Measurements from ENCODE around the gene DOCK7. TPM values are rescaled to one million over a fixed set of nuclear protein-coding genes. Genes with fewer than 3 reads are reported as not detected.
A peak's percentile ranks its signal among the peaks of the same experiment; 100 is the strongest.

DOCK7 gene
- total and polyA plus RNA-seq, 2 of the 13 experiments (the other 11 are each of a cell fraction or from before 2014, with no cell fraction given) = 45.7 to 67.2 TPM

GRCh38 chr1:62436039-62436465, 252.1 kb downstream of the DOCK7 start (continued):
- TF ChIP-seq ZNF12 (CRISPR knock-in tag; IDR thresholded peaks at IDR 0.05) (peak; percentile 8; the same call in 1 of the 2 replicates), HOXA7 (CRISPR knock-in tag; IDR thresholded peaks at IDR 0.05) (no peak), KLF12 (CRISPR knock-in tag; IDR thresholded peaks at IDR 0.05; ENCODE audit: borderline replicate concordance) (peak; percentile 77; the same call in 1 of the 2 replicates), ZKSCAN8 (CRISPR knock-in tag; IDR thresholded peaks at IDR 0.05; ENCODE audit: borderline replicate concordance) (no peak), SAP130 (CRISPR knock-in tag; IDR thresholded peaks at IDR 0.05; ENCODE audit: low read depth) (peak; percentile 34), SATB2 (CRISPR knock-in tag; IDR thresholded peaks at IDR 0.05) (peak; percentile 83; the same call in 1 of the 2 replicates), DDIT3 (CRISPR knock-in tag; IDR thresholded peaks at IDR 0.05) (no peak), ZBTB25 (CRISPR knock-in tag; IDR thresholded peaks at IDR 0.05) (0 out of 2 replicates have a peak, but pooled peaks have one; percentile 2), DPF2 (CRISPR knock-in tag; IDR thresholded peaks at IDR 0.05; ENCODE audit: borderline replicate concordance, low read depth) (no peak), ZMAT5 (CRISPR knock-in tag; IDR thresholded peaks at IDR 0.05; ENCODE audit: borderline replicate concordance, low read depth) (no peak), MIER2 (CRISPR knock-in tag; IDR thresholded peaks at IDR 0.05) (peak; percentile 12; the same call in 1 of the 2 replicates), FIP1L1 (IDR thresholded peaks at IDR 0.05; ENCODE audit: borderline replicate concordance, insufficient read depth, low read depth, low read length) (no peak), ZFP37 (CRISPR knock-in tag; IDR thresholded peaks at IDR 0.05; ENCODE audit: borderline replicate concordance) (peak; percentile 57; the same call in 1 of the 2 replicates), YY1 (IDR thresholded peaks at IDR 0.05; ENCODE audit: insufficient read depth, insufficient replicate concordance, low read depth, low read length) (peak; percentile 97), EZH2 (conservative IDR thresholded peaks at IDR 0.05; ENCODE audit: low read depth, low read length) (no peak), ZNF33B (CRISPR knock-in tag; IDR thresholded peaks at IDR 0.05) (no peak), ZFP91 (CRISPR knock-in tag; IDR thresholded peaks at IDR 0.05; ENCODE audit: borderline replicate concordance) (peak; percentile 17; the same call in 1 of the 2 replicates), ZNF547 (CRISPR knock-in tag; IDR thresholded peaks at IDR 0.05) (no peak), CSRNP1 (CRISPR knock-in tag; IDR thresholded peaks at IDR 0.05) (no peak), BRCA1 (CRISPR knock-in tag; IDR thresholded peaks at IDR 0.05) (no peak), IRF1 (CRISPR knock-in tag; IDR thresholded peaks at IDR 0.05; ENCODE audit: low read depth) (no peak), DMAP1 (CRISPR knock-in tag; IDR thresholded peaks at IDR 0.05) (no peak; the same call in 1 of the 2 replicates), ZNF383 (CRISPR knock-in tag; IDR thresholded peaks at IDR 0.05; ENCODE audit: borderline replicate concordance) (no peak), RBM22 (optimal IDR thresholded peaks at IDR 0.05; ENCODE audit: low read length) (no peak)

All from HepG2 (cell line).